GM10266 (cell line): ENCODE results near the gene ACTL6B.

Experiments used
- DNase-seq: peaks from one replicate; pipeline ENCODE4 v3.0.0; 2012; ENCODE audit errors: extremely low spot score
- CTCF ChIP-seq: IDR thresholded peaks from 2 replicates; pipeline ENCODE4 v1.5.1; 2012; ENCODE audit warnings: mild to moderate bottlenecking, low read depth; ENCODE audit not compliant: control insufficient read depth, insufficient read depth; ENCODE audit errors: missing control alignments

ACTL6B gene

GRCh38 chr7:100692578-100692961 is 36.3 kb upstream of the ACTL6B start:
- TF ChIP-seq CTCF, result no peak
- no peak for DNase-seq

GRCh38 chr7:100691676-100692577 is 35.7 kb upstream of the ACTL6B start:
- peak; percentile 96 for TF ChIP-seq CTCF
- DNase-seq, result peak; percentile 90

GRCh38 chr7:100689230-100690135 is 33.2 kb upstream of the ACTL6B start:
- DNase-seq, result peak; percentile 50
- peak; percentile 23 for TF ChIP-seq CTCF

- no peak for DNase-seq
- no peak for TF ChIP-seq CTCF
These were observed 32.1 kb upstream of the ACTL6B start for GRCh38 chr7:100688326-100688860.

- no peak for TF ChIP-seq CTCF
These were observed 31.6 kb upstream of the ACTL6B start for GRCh38 chr7:100687751-100688300.

GRCh38 chr7:100687261-100687660 is 31.0 kb upstream of the ACTL6B start:
- no peak for TF ChIP-seq CTCF
- DNase-seq, result no peak

More at GRCh38 chr7:100687751-100688300, 31.6 kb upstream of the ACTL6B start:
- DNase-seq, result no peak
